HG02763 (cell line): ENCODE measurements around the gene C1orf174.
"Not testable (repeated sequence)": the region's sequence is repeated elsewhere in the genome, so short reads cannot be mapped to it uniquely, and the experiment has no call there.

Experiments
- ATAC-seq: cut with Tn5 transposase; IDR thresholded peaks from one replicate; pipeline ENCODE4 v1.9.1; 2021; ENCODE audit warnings: mild to moderate bottlenecking, moderate library complexity; ENCODE audit not compliant: unreplicated experiment

Gene C1orf174

DNA sequence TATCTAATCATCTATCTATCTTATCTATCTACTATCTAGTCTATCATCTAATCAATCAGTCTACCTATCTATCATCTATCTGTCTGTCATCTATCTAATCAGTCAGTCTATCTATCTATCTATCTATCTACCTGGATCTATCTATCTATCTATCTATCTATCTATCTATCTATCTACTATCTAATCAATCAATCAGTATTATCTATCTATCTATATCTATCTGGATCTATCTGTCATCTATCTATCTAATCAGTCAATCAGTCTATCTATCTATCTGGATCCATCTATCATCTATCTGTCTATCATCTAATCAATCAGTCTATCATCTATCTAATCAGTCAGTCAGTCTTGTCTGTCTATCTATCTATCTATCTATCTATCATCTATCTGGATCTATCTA lies 26.9 kb upstream of the C1orf174 start:
- no peak for ATAC-seq

DNA sequence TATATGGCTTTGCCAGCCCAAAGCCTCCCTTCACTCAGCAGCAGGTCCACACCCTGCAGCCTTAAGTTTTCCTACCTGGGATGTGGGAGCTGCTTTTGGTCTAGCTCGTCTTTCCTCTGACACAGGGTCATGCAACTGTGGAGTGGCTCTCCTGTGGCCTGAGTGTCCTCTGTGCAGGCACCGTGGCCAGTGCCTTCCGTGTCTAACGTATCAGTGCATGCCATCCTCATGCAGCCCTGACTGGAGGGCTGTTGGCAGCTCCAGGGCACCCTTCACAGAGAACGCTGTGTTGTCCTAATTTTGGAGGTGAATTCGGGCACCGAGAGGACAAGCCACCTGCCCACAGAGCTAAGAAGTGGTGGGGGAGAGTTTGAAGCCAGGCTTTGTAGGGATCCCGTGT lies 25.7 kb upstream of the C1orf174 start:
- no peak for ATAC-seq

DNA sequence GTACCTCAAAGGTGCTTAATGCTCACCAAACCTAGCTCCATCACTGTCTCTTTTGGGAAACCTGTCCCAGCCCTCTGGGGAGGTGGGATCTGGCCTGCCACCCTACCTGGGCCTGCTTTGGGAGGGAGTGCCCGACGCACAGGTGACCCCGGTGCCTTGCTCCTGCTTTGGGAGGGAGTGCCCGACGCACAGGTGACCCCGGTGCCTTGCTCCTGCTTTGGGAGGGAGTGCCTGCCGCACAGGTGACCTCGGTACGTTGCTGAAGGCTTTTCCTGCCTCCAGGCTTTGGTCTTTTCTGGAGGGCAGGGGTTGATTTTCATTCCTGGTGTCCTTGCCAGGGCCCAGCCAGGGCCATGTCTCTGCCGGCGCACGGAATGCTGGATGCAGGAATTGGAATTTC lies 25.2 kb upstream of the C1orf174 start:
- ATAC-seq: no peak

DNA sequence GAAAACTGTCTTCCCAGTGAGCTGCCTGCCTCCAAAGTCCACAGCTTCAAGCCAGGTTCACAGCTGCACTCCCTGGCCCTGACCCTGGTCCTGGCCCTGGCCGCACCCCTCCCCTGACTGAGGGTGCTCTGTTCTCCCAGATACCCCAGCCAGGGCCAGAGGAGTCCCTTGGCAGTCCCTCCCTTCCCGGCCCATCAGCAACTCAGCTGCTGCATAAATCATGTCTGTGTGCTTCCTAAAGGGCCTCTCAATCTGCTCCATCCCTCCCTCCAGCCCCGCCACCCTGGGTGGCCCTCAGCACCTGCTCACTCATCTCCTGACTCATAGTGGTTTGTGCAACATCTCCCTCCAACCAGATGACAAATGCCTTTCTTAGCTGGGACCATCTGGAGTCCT lies 24.8 kb upstream of the C1orf174 start:
- no peak for ATAC-seq

DNA sequence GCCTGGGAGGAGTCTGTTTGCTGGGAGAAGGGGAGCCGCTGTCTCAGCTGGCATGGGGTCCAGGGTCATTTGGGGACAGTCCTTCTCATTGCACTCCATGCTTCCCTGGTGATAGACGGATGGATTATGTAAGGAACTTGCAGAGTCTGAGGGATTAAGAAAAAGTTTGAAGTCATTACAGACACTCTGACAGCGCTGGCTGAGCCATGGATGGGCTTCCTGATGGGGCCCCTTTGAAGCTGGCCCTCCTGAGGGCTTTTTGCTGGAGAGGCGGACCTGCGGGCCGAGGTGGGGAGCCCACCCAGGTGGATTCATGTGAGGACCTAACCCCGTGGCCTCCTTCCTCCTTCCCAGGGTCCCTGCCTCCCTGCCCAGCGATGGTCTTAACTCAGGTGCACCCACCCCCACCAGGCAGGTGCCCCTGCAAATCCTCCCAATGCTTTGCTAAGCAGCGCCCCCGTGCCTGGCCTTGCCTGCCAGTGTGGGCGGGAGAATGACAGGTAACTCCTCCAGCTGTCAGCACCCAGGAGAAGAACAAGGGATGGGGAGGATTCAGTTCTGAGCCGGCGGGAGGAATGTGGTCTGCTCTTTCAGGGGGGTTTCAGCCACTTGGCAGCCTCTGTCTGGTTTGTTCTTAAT lies 24.2 kb upstream of the C1orf174 start:
- ATAC-seq: no peak

DNA sequence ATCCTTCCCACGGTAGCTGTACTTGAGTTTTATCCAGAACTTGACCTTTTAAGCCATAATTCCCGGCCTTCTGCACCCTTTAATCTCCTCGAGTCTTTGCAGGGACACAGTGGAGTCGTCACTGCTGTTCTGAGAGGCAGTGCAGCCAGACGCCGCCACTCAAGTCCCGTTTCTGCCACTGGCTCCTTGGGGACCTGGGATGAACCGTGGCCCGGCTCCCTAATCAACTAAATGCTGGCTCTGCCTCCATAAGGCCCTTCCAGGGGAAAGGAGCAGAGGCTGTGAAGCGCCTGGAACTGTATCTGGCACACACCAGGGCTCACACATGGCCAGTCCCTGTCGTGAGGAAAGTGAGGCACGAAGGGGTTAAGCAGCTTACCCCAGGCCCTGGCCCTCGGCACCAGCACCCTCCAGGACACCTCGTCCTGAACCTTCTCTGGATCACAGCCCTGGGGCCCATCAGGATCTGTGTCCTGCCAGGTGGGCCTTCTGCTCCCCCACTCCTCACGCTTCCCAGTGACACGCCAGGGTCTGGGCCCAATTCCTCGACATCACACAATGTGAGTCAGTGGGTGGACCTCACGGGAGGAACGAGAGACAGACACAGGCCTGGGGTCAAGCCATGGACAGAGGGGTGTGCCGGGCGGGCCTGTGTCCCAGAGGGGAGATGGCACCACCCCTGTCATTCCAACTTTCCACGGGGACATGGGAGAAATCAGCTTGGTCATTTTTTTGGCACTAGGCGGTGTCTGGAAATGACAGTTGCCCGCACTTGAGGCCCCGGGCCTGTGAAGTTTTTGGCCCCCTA lies 23.5 kb upstream of the C1orf174 start:
- ATAC-seq: no peak

DNA sequence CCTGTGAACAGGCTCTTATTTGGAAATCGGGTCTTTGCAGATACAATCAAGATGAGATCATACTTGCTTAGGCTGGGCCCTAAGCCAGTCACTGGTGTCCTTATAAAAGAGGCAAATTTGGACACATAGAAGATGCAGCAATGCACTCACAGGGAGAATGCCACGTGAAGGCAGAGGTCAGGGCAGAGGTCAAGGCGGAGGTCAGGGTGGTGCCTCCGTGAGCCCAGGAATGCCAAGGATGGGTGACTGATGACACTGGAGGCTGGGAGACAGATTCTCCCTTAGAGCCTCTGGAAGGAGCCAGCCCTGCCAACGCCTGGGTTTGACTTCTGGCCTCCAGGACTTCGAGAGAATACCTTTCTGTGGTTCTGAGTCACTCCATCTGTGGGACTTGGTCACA lies 22.8 kb upstream of the C1orf174 start:
- ATAC-seq: no peak

DNA sequence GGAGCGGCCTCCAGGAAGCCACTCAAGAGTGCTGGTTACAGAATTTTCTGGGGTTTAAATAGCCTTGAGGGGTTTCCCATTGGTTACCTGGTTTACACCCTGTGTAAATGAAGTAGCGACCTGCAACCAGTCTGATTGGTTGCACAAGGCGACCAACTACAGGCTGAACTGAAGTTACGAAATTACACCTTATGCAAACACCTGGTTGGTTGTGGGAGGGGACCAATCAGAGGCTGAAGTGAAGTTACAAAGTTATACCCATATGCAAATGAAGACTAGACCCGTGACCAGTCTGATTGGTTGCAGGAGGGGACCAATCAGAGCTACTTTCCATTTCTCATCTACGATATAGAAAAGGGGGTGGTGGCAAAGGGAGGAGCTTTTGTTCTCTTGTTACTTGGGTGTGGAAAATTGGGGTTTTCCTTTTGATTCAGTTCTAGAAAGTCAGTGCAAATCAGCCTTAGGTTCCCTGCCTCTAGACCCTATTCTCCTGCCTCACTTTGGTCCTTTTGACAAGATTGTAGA lies 22.2 kb upstream of the C1orf174 start:
- ATAC-seq: no peak

DNA sequence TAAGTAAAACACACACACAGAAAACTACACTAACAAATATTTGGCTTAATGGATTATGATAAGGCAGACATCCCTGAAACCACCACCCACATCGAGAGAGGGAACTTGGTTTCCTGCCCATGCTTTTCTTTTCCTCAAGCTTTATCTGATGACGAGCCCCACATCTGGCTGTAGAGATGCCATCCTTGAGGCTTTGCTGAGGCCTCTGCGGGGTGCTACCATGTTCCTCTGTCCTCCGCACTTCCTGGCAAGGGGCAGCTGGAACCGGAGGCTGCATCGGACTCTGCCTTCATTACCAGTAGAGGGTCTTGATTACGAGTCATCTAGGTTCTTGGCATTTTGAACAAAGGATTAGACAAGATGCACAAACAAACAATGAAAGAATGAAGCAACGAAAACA lies 21.7 kb upstream of the C1orf174 start:
- no peak for ATAC-seq

DNA sequence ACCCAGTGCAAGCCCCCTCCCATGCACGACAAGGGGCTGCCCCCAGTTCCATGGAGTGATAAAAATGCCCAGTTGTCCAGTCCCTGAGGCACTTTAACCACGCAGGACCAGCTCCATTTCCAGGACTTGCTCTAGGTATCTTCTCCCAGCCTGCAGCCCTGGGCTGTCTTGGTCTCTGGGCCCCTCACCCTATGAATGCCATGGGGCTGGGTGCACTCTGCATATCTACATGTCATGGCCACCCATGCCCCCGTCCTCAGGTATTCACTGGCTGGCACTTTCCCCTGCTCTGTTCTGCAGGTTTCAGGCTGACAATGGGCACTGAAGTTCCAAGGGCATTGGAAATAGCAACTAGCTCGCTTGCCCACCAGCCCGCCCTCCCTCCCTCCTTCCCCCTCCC lies 19.6 kb upstream of the C1orf174 start:
- no peak for ATAC-seq

DNA sequence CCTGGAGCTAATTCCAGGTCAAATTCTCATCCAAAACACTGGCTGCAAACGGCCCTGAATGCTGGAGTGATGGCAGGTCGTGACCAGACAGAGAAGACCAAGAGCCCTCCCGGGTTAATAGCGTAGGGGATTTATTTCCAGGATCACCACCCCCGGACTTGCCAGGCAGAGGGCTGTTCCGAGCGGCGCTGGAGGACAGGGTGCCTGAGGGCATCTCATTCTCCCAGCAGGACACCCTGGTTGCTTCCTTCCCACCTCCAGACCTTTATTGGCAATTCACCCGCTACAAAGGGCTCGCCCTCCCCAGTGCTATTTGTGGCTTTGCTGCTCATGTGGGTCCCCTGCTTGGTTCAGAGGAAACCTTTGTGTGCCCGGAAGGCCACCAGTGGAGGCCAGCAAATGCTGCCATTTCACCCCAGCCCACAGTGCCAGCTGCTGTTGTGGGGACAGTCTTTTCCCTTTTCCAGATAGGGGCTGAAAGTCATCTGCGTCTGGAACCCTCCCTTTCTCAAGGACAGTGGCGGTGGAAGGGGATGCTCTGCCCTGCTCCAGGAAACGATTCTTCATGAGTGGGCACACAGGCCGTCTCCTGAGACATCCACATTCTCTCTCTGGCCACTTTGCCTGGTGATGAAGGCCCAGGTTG lies 19.0 kb upstream of the C1orf174 start:
- no peak for ATAC-seq

DNA sequence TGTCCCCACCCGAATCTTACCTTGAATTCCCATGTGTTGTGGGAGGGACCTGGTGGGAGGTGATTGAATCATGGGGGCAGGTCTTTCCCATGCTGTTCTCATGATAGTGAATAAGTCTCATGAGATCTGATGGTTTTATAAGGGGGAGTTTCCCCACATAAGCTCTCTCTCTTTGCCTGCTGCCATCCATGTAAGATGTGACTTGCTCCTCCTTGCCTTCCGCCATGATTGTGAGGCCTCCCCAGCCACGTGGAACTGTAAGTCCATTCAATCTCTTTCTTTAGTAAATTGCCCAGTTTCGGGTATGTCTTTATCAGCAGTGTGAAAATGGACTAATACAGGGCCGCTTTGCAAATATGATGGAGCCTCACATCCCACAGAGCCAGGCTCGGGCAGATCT lies 18.3 kb upstream of the C1orf174 start:
- ATAC-seq: not testable (repeated sequence)

DNA sequence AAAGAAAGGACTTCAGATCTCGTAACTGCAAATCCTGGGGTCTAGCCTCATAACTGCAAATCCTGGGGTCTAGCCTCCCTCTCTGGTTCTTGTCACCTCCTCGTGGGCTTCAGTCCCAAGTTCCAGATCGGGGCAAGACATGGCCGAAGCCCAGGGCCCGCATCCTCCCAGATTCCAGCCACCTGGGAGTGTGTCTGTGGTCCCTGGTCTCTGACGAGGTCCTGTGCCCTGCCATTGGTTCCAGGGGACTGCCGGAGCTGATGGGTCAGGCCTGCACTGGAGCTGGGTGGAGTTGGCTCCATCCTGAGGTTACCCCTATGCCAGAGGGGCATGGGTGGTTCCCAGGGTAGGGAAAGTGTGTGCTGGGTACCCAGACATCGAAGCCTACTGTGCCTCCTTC lies 17.7 kb upstream of the C1orf174 start:
- no peak for ATAC-seq

DNA sequence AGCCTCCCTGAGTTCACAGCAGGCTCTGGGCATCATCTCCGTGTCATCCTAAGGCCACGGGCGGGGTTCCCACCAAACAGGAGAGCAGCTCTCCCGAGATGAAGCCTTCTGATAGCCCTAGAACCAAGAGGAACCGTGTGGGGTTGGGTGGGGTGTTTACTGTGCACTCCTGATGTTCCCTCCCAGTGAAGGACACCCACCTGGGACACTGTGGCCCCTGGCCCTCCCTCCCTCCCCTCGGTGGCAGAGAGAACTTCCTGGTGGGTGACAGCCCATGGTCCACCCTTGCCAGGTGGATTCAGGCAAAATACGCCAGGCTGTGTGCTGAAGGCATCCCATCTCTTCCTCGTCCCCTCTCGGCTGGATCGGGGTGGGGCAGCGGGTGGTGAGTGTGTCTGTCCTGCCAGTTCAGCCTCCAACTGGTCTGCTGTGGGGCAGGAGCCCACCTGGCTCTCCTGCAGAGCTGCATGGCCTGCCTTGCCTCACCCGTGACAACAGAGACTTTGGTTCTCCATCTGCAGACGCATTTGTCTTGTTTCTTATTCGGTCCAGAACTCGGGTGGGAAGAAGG lies 15.6 kb upstream of the C1orf174 start:
- ATAC-seq: no peak

DNA sequence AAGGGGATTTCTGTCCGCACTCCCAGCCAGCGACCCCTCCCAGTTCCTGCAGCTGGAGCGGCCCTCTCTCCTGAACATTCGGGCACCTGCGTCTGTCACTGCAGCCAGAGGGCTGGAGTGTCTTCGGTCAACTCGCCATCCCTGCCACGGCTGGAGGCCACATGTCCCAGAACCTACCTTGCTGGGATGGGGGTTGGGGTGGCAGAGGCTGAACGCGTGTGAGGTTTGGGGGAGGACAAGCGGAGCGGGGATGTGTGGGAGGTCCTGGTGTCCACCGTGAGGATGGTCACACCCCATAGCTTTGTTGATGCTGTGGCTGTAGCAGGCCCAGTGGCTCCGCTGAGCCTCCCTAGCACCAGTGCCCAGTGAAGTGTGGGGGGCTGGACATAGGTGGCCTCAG lies 14.8 kb upstream of the C1orf174 start:
- no peak for ATAC-seq

DNA sequence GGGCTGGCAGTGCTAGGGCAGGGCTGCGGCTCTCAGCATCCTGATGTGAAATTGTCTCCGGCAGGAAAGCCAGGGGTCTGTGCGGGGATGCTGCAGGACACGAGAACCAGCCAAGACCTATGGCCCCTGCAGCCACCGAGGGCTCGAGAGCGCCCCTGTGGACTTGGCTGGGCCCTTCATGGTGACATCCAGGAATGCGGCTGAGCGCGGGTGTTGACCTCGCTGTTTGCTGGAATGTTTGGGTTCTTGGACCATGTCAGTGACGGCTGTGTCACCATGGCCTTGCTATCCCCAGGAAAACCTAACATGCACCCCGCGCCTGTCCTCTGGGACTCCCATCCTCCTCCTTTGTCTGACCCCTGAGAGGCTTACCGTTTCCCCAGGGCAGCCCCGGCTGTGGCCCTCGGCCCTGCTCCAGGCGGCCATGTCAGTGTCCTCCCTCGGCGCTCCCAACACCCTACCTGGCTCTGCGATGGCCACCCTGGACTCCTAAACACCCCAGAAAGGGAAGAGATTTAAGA lies 14.3 kb upstream of the C1orf174 start:
- no peak for ATAC-seq

DNA sequence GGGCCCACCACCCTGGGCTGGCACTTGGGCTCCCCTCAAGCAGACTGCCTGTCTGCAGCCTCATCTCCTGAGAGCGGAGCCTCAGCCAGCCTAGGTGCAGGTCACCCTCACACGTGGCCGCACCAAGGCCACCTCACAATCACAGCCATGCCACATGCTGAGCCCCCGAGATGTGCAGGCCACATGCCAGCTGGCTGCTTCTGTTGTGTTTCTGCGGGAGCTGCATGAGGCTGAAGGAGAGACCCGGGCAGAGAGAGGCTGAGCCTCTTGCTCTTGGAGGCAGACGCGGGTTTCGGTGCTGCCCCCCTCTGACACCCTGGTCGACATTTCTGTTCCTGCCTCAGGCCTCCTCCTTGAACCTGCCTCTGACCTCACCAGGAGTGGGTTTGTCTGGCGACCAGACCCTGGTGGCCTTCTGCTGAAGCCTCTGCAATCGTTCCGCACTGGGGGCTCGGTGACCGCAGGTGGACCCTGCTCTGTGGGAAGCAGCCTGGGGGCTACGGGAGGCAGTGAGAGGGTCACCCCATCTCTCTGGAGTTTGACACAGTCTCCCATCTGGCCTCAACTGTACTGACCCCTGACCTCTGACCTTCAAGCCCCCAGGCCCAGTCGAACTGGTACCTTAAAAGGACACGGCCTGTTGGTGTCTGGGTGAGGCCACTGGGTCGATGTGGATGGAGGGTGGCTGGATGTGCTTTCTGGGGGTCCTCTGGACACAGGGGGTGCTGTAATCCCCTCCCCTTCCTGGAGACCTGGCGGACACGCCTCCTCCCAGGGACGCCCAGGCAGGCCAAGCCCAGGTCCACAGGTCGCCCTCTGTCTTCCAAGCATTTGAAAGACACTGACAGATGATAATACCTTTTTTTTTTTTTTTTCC lies 13.0 kb upstream of the C1orf174 start:
- ATAC-seq: no peak

DNA sequence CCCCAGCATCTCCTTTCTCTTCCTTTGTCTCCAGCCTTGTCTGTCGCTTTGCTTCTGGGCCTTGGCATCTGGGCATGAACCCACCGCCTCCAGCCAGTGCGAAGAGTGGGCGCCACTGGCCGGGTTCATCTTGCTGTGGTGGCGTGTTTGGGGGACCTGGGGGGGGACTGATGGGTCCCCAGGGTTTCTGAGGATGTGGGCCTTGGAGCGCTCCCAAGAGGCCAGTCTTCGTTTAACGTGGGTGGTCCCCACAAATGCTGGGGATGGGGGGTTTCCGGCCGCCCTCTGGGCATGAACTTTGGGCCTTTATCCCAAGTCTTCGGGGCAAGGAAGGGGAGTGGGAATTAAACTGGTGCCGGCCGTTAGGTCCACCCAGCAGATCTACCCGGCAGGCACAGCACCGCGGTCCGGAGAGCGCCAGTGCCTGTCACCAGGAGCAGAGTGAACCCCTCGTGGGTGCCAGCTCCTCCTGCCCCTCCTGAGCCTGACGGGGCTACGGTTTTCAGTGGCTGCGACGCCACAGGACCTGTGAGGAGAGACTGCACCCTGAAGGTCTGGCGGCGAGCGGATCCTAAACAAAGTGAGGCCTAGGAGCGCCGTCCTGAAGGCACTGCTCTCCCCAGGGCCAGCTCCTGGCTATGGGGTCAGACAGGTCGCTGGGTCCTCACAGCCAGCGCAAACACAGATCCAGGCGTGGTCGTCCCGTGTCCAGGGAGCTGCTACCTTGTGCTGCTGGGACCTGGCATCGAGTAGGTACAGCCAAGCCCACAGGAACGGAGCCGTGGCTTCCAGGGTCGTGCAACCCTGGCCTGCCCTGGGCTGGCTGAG lies 12.1 kb upstream of the C1orf174 start:
- no peak for ATAC-seq
